ENCODE results near the gene COQ8B. TPM values are rescaled to one million over a fixed set of nuclear protein-coding genes. Genes with fewer than 3 reads are reported as not detected.

The COQ8B gene
- polyA plus RNA-seq, 1 donor (not counting 4 experiments of a cell fraction or from before 2014, with no cell fraction given) = 11.0 TPM

- Histone ChIP-seq H3K27ac (ENCODE audit: control insufficient read depth, insufficient read depth, low read length) (no peak overlapping the region), H3K27me3 (ENCODE audit: control insufficient read depth, extremely low read depth, insufficient read depth, low read length) (no peaks in the 10 kb centered on the region), H3K9ac (ENCODE audit: control insufficient read depth, extremely low read depth, insufficient read depth, low read length) (no peak overlapping the region), H3K9me3 (ENCODE audit: control insufficient read depth, low read depth, low read length) (no peaks in the 10 kb centered on the region), H3K4me1 (ENCODE audit: control insufficient read depth, extremely low read depth, insufficient read depth, low read length) (peaks cover 31% of the 10 kb centered on the region), H3K9me1 (ENCODE audit: control insufficient read depth, extremely low read depth, insufficient read depth, low read length) (no peaks in the 10 kb centered on the region), H3K4me3 (ENCODE audit: control insufficient read depth in 2 of 3, extremely low read depth in 1 of 3, insufficient read depth in 2 of 3, low read depth in 1 of 3, low read length in 3 of 3) (no peak overlapping the region), H3K4me2 (ENCODE audit: control insufficient read depth, extremely low read depth, insufficient read depth, low read depth, low read length) (no peak overlapping the region), H4K20me1 (ENCODE audit: control insufficient read depth, extremely low read depth, insufficient read depth, low read length) (peaks cover 2% of the 10 kb centered on the region), H2AFZ (ENCODE audit: control insufficient read depth, low read length) (no peak overlapping the region), H3K79me2 (ENCODE audit: control insufficient read depth, insufficient read depth, low read length) (peaks cover 15% of the 10 kb centered on the region), H3K36me3 (ENCODE audit: control insufficient read depth in 2 of 2, extremely low read depth in 1 of 2, insufficient read depth in 2 of 2, low read length in 2 of 2) (peaks cover 9 to 24% of the 10 kb centered on the region in 2 experiments)
- DNase-seq (ENCODE audit: low read depth, low spot score) (no peak), FAIRE-seq (no peak)
- TF ChIP-seq EZH2 (IDR thresholded peaks at IDR 0.05; ENCODE audit: low read length) = no peak
- TF ChIP-seq CTCF (optimal IDR thresholded peaks at IDR 0.05 in 1 of 3, IDR thresholded peaks at IDR 0.05 in 1 of 3, conservative IDR thresholded peaks at IDR 0.05 in 1 of 3; ENCODE audit: extremely low read depth in 1 of 3, insufficient read depth in 2 of 3, low read length in 3 of 3) = no peak
- dilution Hi-C loops (cut with MboI; ENCODE audit: extremely low pct_ligation_motif_present, low sequenced_read_pairs) = no loop called here
These were observed 31.1 kb downstream of the COQ8B start for GRCh38 chr19:40685563-40685962.

- Histone ChIP-seq H2AFZ (ENCODE audit: control insufficient read depth, low read length) (no peak overlapping the region), H3K36me3 (ENCODE audit: control insufficient read depth in 2 of 2, extremely low read depth in 1 of 2, insufficient read depth in 2 of 2, low read length in 2 of 2) (peaks cover 9 to 24% of the 10 kb centered on the region in 2 experiments), H3K27ac (ENCODE audit: control insufficient read depth, insufficient read depth, low read length) (no peak overlapping the region), H3K27me3 (ENCODE audit: control insufficient read depth, extremely low read depth, insufficient read depth, low read length) (no peaks in the 10 kb centered on the region), H4K20me1 (ENCODE audit: control insufficient read depth, extremely low read depth, insufficient read depth, low read length) (peaks cover 2% of the 10 kb centered on the region), H3K79me2 (ENCODE audit: control insufficient read depth, insufficient read depth, low read length) (peaks cover 14% of the 10 kb centered on the region), H3K4me3 (ENCODE audit: control insufficient read depth in 2 of 3, extremely low read depth in 1 of 3, insufficient read depth in 2 of 3, low read depth in 1 of 3, low read length in 3 of 3) (no peak overlapping the region), H3K4me2 (ENCODE audit: control insufficient read depth, extremely low read depth, insufficient read depth, low read depth, low read length) (no peak overlapping the region), H3K9me3 (ENCODE audit: control insufficient read depth, low read depth, low read length) (no peaks in the 10 kb centered on the region), H3K4me1 (ENCODE audit: control insufficient read depth, extremely low read depth, insufficient read depth, low read length) (peaks cover 30% of the 10 kb centered on the region), H3K9ac (ENCODE audit: control insufficient read depth, extremely low read depth, insufficient read depth, low read length) (no peak overlapping the region), H3K9me1 (ENCODE audit: control insufficient read depth, extremely low read depth, insufficient read depth, low read length) (no peaks in the 10 kb centered on the region)
- no peak for DNase-seq (ENCODE audit: low read depth, low spot score)
- dilution Hi-C loops (cut with MboI; ENCODE audit: extremely low pct_ligation_motif_present, low sequenced_read_pairs) = no loop called here
- TF ChIP-seq CTCF (optimal IDR thresholded peaks at IDR 0.05 in 1 of 3, IDR thresholded peaks at IDR 0.05 in 1 of 3, conservative IDR thresholded peaks at IDR 0.05 in 1 of 3; ENCODE audit: extremely low read depth in 1 of 3, insufficient read depth in 2 of 3, low read length in 3 of 3) (no peak), EZH2 (IDR thresholded peaks at IDR 0.05; ENCODE audit: low read length) (no peak)
- FAIRE-seq = no peak
These were observed 31.6 kb downstream of the COQ8B start for GRCh38 chr19:40685016-40685526.

Data from keratinocyte (primary cell).